Panc1 (cell line): ENCODE results near the gene CAMSAP3. TPM values are rescaled to one million over a fixed set of nuclear protein-coding genes. Genes with fewer than 3 reads are reported as not detected.
A peak's percentile ranks its signal among the peaks of the same experiment; 100 is the strongest.

Source experiments
- ATAC-seq: fragments of 200-7000 bp; cut with Tn5 transposase; 2 replicates; pipeline ENCODE4 v1.9.1; 2020; ENCODE audit warnings: mild to moderate bottlenecking, moderate library complexity
- BruUV-seq: library from RNA; stranded (reverse); fragments of 400-500 nt; replicated peaks from 2 replicates; lab custom pipeline; 2021; lab: Mats Ljungman, UMichigan
- CTCF ChIA-PET: fragments of 300-600 bp; sonication (Branson Sonifier 250); formaldehyde crosslinking; loops from one replicate; lab custom pipeline; 2022; ENCODE audit warnings: antibody characterized with exemption; lab: Charles Lee
- POLR2A ChIA-PET: fragments of 300-600 bp; sonication (Branson Sonifier 250); formaldehyde crosslinking; loops from one replicate; lab custom pipeline; 2022; ENCODE audit warnings: antibody characterized with exemption; lab: Charles Lee
- DNase-seq: peaks from one replicate; pipeline ENCODE4 v3.0.0-alpha.2; 2010; ENCODE audit warnings: low read depth, low spot score
- H3K27ac ChIP-seq: 2 replicates; pipeline ENCODE4 v1.5.1; 2011; ENCODE audit warnings: mild to moderate bottlenecking, low read length, inconsistent platforms
- H3K27me3 ChIP-seq: fragments of 200-500 bp; sonication (Bioruptor generic); 2 replicates; pipeline ENCODE4 v1.6.0; 2014; ENCODE audit warnings: low read length, inconsistent platforms; ENCODE audit not compliant: control insufficient read depth, insufficient read depth
- H3K36me3 ChIP-seq: fragments of 200-500 bp; sonication (Bioruptor generic); 2 replicates; pipeline ENCODE4 v1.5.1; 2014; ENCODE audit warnings: inconsistent platforms, mild to moderate bottlenecking, low read length, moderate library complexity; ENCODE audit not compliant: control insufficient read depth, insufficient read depth
- H3K4me1 ChIP-seq: 2 replicates; pipeline ENCODE4 v1.5.1; 2011; ENCODE audit warnings: inconsistent platforms, mild to moderate bottlenecking, low read length, moderate library complexity; ENCODE audit not compliant: control insufficient read depth, insufficient read depth
- H3K4me3 ChIP-seq, 2 experiments: 2 replicates each; pipeline ENCODE4 v1.5.1; 2011 to 2012; ENCODE audit warnings: low read depth in 2 of 2, low read length in 2 of 2, mild to moderate bottlenecking in 2 of 2, inconsistent platforms in 1 of 2, moderate library complexity in 1 of 2
- H3K9me3 ChIP-seq: fragments of 200-500 bp; sonication (Bioruptor generic); 2 replicates; pipeline ENCODE4 v1.5.1; 2014; ENCODE audit warnings: low read depth, mild to moderate bottlenecking, inconsistent platforms, low read length, moderate library complexity; ENCODE audit not compliant: control insufficient read depth, insufficient read depth
- POLR2AphosphoS5 ChIP-seq: IDR thresholded peaks from 2 replicates; pipeline ENCODE4 v1.6.1; 2012; ENCODE audit warnings: mild to moderate bottlenecking, low read depth, low read length, moderate library complexity
- SIN3A ChIP-seq: IDR thresholded peaks from 2 replicates; pipeline ENCODE4 v1.6.1; 2012; ENCODE audit warnings: low read depth, mild to moderate bottlenecking, low read length, moderate library complexity, borderline replicate concordance; ENCODE audit not compliant: insufficient read depth
- TCF7L2 ChIP-seq: IDR thresholded peaks from 2 replicates; pipeline ENCODE4 v1.6.1; 2011; ENCODE audit warnings: mild to moderate bottlenecking, low read depth, low read length, inconsistent platforms
- in situ Hi-C: cut with HindIII; loops from 2 replicates; pipeline ENCODE4 v1.10.0; 2016; ENCODE audit warnings: low sequenced_read_pairs, low pct_unique_long_range_greater_than_20kb
- intact Hi-C: fragments of 100-400 bp; cut with micrococcal nuclease; formaldehyde crosslinking; loops from one replicate; pipeline ENCODE4 v1.10.0; 2022; ENCODE audit not compliant: unreplicated experiment
- total RNA-seq: library from RNA; stranded (reverse); gene quantifications from one replicate; pipeline ENCODE4 v1.2.1, GENCODE V29; 2021; ENCODE audit not compliant: unreplicated experiment
- TF ChIP-seq, protein P1 (sequence below), 2 experiments: IDR thresholded peaks; 2 replicates each; pipeline ENCODE4 v1.6.1; 2011 to 2012; ENCODE audit warnings: low read depth in 2 of 2, control low read depth in 1 of 2, low read length in 1 of 2, mild to moderate bottlenecking in 1 of 2, moderate library complexity in 1 of 2; ENCODE audit not compliant: insufficient read depth in 1 of 2
- TF ChIP-seq, protein P2 (sequence below): fragments of 450-650 bp; IDR thresholded peaks from 2 replicates; pipeline ENCODE4 v1.5.1; 2017; ENCODE audit warnings: mild to moderate bottlenecking

The CAMSAP3 gene
- total RNA-seq, 1 experiment from 2014 or later: 1.7 TPM

DNA sequence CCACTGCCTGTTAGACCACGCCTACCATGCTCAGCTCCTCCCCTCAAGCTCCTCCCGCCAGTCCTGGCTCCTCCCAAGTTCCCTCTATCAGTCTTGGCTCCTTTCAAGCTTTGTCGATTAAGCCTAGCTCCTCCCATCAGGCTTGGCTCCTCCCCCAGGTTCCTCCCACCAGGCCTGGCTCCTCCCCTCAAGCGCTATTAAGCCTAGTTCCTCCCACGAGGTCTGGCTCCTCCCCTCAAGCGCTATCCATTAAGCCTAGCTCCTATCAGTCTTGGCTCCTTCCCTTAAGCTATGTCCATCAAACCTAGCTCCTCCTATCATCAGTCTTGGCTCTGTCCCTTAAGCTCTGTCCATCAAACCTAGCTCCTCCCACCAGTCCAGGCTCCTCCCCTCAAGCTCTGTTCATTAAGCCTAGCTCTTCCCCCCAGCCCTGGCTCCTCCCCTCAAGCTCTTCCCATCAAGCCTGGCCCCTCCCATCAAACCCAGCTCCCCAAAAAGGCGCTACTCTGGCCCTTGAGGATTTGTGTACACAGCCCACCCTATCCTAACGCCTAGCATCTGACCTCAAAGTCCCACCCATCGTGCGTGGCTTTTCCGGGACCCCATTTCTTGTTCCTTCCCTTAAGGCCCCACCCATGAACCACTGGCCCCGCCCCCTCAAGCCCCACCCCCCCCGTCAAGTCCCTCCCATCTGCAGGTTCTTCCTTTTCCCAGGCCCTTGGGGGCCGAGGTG, 10.0 kb downstream of the CAMSAP3 start:
- in situ Hi-C loops: no loop called here
- ATAC-seq: peak; percentile 78
- no peak for TF ChIP-seq POLR2AphosphoS5
- no peak for TF ChIP-seq TCF7L2
- TF ChIP-seq SIN3A: no peak
- TF ChIP-seq, protein P1, sequence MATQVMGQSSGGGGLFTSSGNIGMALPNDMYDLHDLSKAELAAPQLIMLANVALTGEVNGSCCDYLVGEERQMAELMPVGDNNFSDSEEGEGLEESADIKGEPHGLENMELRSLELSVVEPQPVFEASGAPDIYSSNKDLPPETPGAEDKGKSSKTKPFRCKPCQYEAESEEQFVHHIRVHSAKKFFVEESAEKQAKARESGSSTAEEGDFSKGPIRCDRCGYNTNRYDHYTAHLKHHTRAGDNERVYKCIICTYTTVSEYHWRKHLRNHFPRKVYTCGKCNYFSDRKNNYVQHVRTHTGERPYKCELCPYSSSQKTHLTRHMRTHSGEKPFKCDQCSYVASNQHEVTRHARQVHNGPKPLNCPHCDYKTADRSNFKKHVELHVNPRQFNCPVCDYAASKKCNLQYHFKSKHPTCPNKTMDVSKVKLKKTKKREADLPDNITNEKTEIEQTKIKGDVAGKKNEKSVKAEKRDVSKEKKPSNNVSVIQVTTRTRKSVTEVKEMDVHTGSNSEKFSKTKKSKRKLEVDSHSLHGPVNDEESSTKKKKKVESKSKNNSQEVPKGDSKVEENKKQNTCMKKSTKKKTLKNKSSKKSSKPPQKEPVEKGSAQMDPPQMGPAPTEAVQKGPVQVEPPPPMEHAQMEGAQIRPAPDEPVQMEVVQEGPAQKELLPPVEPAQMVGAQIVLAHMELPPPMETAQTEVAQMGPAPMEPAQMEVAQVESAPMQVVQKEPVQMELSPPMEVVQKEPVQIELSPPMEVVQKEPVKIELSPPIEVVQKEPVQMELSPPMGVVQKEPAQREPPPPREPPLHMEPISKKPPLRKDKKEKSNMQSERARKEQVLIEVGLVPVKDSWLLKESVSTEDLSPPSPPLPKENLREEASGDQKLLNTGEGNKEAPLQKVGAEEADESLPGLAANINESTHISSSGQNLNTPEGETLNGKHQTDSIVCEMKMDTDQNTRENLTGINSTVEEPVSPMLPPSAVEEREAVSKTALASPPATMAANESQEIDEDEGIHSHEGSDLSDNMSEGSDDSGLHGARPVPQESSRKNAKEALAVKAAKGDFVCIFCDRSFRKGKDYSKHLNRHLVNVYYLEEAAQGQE (IDR thresholded peaks at IDR 0.05; ENCODE audit: insufficient read depth in 1 of 2, low read depth in 2 of 2, low read length in 1 of 2): no peak
- TF ChIP-seq, protein P2, sequence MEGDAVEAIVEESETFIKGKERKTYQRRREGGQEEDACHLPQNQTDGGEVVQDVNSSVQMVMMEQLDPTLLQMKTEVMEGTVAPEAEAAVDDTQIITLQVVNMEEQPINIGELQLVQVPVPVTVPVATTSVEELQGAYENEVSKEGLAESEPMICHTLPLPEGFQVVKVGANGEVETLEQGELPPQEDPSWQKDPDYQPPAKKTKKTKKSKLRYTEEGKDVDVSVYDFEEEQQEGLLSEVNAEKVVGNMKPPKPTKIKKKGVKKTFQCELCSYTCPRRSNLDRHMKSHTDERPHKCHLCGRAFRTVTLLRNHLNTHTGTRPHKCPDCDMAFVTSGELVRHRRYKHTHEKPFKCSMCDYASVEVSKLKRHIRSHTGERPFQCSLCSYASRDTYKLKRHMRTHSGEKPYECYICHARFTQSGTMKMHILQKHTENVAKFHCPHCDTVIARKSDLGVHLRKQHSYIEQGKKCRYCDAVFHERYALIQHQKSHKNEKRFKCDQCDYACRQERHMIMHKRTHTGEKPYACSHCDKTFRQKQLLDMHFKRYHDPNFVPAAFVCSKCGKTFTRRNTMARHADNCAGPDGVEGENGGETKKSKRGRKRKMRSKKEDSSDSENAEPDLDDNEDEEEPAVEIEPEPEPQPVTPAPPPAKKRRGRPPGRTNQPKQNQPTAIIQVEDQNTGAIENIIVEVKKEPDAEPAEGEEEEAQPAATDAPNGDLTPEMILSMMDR: no peak

DNA sequence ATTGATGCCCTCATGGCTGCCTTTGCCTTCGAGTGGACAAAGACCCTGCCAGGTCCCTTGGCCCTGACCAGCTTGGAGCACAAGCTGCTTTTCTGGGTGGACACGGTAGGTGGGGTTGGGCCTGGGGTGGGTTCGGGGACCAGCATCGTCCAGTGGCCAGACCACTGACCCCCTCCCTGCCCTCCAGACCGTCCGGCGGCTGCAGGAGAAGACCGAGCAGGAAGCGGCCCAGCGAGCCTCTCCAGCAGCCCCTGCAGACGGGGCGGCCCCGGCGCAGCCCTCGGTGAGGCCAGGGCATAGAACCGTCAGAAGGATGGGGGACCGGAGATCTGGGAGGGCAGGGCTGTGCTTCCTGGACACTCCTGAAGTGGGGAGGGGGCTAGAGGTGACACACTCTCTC, 10.6 kb downstream of the CAMSAP3 start:
- Histone ChIP-seq H3K36me3 (no peaks in the 10 kb centered on the region), H3K27me3 (no peaks in the 10 kb centered on the region), H3K4me1 (no peaks in the 10 kb centered on the region), H3K27ac (no peak overlapping the region), H3K9me3 (no peaks in the 10 kb centered on the region), H3K4me3 (no peak overlapping the region)
- no peak for ATAC-seq
- in situ Hi-C loops (no loop called here), intact Hi-C loops (no loop called here)
- TF ChIP-seq SIN3A: no peak
- TF ChIP-seq POLR2AphosphoS5: no peak
- TF ChIP-seq, protein P2: no peak
- TF ChIP-seq TCF7L2: no peak
- TF ChIP-seq, protein P1 (IDR thresholded peaks at IDR 0.05; ENCODE audit: insufficient read depth in 1 of 2, low read depth in 2 of 2, low read length in 1 of 2): no peak
- DNase-seq: no peak
- no TSS peak for BruUV-seq
- CTCF ChIA-PET: interaction anchor here (0.6 kb wide), 1 partner anchor 10 kb away, joined by 4 read pairs; no protein-coding TSS in a partner anchor
- POLR2A ChIA-PET: interaction anchor here (0.6 kb wide), 1 partner anchor 215 kb away, joined by 3 read pairs; no protein-coding TSS in a partner anchor

More for the DNA sequence above, 10.0 kb downstream of the CAMSAP3 start:
- POLR2A ChIA-PET: interaction anchor here (0.6 to 0.8 kb wide), 2 partner anchors 171 to 255 kb away, joined by 3 read pairs; no protein-coding TSS in a partner anchor
- Histone ChIP-seq H3K9me3 (no peaks in the 10 kb centered on the region), H3K27me3 (no peaks in the 10 kb centered on the region), H3K4me1 (no peaks in the 10 kb centered on the region), H3K4me3 (no peak overlapping the region), H3K36me3 (no peaks in the 10 kb centered on the region), H3K27ac (no peak overlapping the region)
- no TSS peak for BruUV-seq
- CTCF ChIA-PET: interaction anchor here (0.6 to 0.8 kb wide), 2 partner anchors 9 to 13 kb away, joined by 4 to 13 read pairs; no protein-coding TSS in a partner anchor
- DNase-seq: peak; percentile 12
- intact Hi-C loops: no loop called here
